Testis (tissue), 3 donors: ENCODE data around the gene MAGEA9B. TPM values are rescaled to one million over a fixed set of nuclear protein-coding genes. Genes with fewer than 3 reads are reported as not detected.
"Not testable (repeated sequence)": the region's sequence is repeated elsewhere in the genome, so short reads cannot be mapped to it uniquely, and the experiment has no call there.

Experiments used
- DNase-seq: peaks from one replicate; pipeline ENCODE4 v3.0.0-alpha.2; 2019
- H3K27ac ChIP-seq, 2 donors: fragments of 200-600 bp; sonication (generic); one replicate each; pipeline ENCODE4 v1.5.1; 2019
- H3K27me3 ChIP-seq: fragments of 200-600 bp; sonication (generic); one replicate; pipeline ENCODE4 v1.5.1; 2019
- H3K36me3 ChIP-seq: fragments of 200-600 bp; sonication (generic); one replicate; pipeline ENCODE4 v1.5.1; 2017; ENCODE audit warnings: low read depth; ENCODE audit errors: missing control alignments
- H3K4me1 ChIP-seq: fragments of 200-600 bp; sonication (generic); one replicate; pipeline ENCODE4 v1.5.1; 2019
- H3K4me3 ChIP-seq, 2 donors: fragments of 200-600 bp; sonication (generic); one replicate each; pipeline ENCODE4 v1.5.1; 2017 to 2019
- H3K9me3 ChIP-seq: fragments of 200-600 bp; sonication (generic); one replicate; pipeline ENCODE4 v1.5.1; 2017
- POLR2A ChIP-seq: fragments of 450-650 bp; IDR thresholded peaks from one replicate; pipeline ENCODE4 v1.6.1; 2017; ENCODE audit warnings: antibody characterized with exemption, mild to moderate bottlenecking, moderate library complexity
- WGBS, 2 donors: methylation state at CpG; one replicate each; pipeline ENCODE4 v1.1.5; 2018; 5-methylcytosine and 5-hydroxymethylcytosine counted together
- intact Hi-C: fragments of 100-400 bp; cut with DNase I; formaldehyde crosslinking; loops from one replicate; pipeline ENCODE4 v1.15.1; 2023; ENCODE audit warnings: low total_unique reads
- polyA plus RNA-seq: library from polyadenylated mRNA; stranded (reverse); fragments of 350-450 nt; fragmentation: Illumina TruSeq; extraction: RNeasy Lipid Tissue Mini Kit (QIAGEN cat#74804); gene quantifications from one replicate; pipeline ENCODE4 v1.2.3, GENCODE V29; 2014; ENCODE audit warnings: low read depth, low replicate concordance; ENCODE audit not compliant: insufficient read depth
- total RNA-seq, 2 donors: library from RNA; depleted of rRNA; stranded (reverse); fragments of >200 nt; gene quantifications; one replicate each; pipeline ENCODE4 v1.2.3, GENCODE V29; 2016
- TF ChIP-seq, protein P1 (sequence below), 3 experiments: fragments of 450-650 bp in 2 of 3; fragments of 200-600 bp in 1 of 3; sonication (generic) in 1 of 3; IDR thresholded peaks; one replicate each; pipeline ENCODE4 v1.5.1; 2016 to 2019; ENCODE audit warnings: antibody characterized with exemption in 3 of 3, mild to moderate bottlenecking in 2 of 3, moderate library complexity in 1 of 3

MAGEA9B gene
- total and polyA plus RNA-seq, 3 donors from 2014 or later: 11.0 to 24.6 (median 18.6) TPM

DNA sequence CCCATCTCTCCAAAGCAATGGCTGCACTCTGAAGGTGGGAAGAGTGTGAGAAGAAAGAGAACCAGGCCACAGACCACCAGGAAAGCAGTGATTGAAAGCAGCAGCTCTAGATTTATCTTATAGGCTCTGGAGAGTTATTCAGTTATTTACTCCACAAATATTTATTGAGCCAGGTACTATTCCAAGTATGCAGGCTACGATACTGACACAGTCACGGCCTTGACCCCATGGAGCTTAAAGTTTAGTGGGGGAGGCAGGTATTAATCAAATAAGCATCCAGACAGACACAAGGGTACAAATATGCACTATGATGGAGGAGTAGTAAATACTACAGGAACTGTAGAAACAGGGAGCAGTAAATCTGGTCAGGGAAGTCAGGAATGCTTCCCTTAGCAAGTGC is 41.5 kb upstream of the MAGEA9B start:
- H3K4me1 ChIP-seq: peaks cover 3% of the 10 kb centered on the region
- intact Hi-C loops: no loop called here
- no peak for DNase-seq
- no peak overlapping the region for H3K27ac ChIP-seq
- no peaks in the 10 kb centered on the region for H3K9me3 ChIP-seq
- WGBS, 2 donors: 58 to 66% methylated on average over 2 of the region's 2 CpGs
- no peaks in the 10 kb centered on the region for H3K27me3 ChIP-seq
- no peaks in the 10 kb centered on the region for H3K36me3 ChIP-seq
- H3K4me3 ChIP-seq: no peak overlapping the region
- TF ChIP-seq, protein P1, sequence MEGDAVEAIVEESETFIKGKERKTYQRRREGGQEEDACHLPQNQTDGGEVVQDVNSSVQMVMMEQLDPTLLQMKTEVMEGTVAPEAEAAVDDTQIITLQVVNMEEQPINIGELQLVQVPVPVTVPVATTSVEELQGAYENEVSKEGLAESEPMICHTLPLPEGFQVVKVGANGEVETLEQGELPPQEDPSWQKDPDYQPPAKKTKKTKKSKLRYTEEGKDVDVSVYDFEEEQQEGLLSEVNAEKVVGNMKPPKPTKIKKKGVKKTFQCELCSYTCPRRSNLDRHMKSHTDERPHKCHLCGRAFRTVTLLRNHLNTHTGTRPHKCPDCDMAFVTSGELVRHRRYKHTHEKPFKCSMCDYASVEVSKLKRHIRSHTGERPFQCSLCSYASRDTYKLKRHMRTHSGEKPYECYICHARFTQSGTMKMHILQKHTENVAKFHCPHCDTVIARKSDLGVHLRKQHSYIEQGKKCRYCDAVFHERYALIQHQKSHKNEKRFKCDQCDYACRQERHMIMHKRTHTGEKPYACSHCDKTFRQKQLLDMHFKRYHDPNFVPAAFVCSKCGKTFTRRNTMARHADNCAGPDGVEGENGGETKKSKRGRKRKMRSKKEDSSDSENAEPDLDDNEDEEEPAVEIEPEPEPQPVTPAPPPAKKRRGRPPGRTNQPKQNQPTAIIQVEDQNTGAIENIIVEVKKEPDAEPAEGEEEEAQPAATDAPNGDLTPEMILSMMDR (IDR thresholded peaks at IDR 0.05): no peak
- no peak for TF ChIP-seq POLR2A

DNA sequence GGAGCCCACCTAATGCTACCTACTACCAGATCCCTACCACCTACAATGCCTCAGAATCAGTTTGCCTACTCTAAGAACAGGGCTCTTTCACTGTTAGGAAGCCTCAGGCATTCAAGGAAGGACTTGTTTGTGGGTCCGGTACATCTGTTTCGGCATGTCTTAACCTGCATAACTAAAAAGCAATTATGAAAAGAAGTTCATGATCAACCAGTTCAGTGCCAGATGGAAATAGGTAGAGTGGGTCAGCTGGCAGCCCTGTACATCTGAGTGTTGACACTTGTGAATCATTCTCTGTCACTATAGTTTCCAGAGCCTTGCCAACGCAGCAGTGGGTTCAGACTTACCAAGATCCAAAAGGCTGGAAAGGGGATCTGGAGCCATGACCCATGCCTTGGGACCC is 41.0 kb upstream of the MAGEA9B start:
- Histone ChIP-seq H3K4me1 (peaks cover 3% of the 10 kb centered on the region), H3K36me3 (no peaks in the 10 kb centered on the region), H3K27ac (no peak overlapping the region), H3K27me3 (no peaks in the 10 kb centered on the region), H3K4me3 (no peak overlapping the region), H3K9me3 (no peaks in the 10 kb centered on the region)
- 91 to 100% methylated on average over 2 to 3 of the region's 3 CpGs for WGBS, 2 donors
- no peak for TF ChIP-seq POLR2A
- TF ChIP-seq, protein P1 (IDR thresholded peaks at IDR 0.05): no peak
- intact Hi-C loops: no loop called here
- no peak for DNase-seq

DNA sequence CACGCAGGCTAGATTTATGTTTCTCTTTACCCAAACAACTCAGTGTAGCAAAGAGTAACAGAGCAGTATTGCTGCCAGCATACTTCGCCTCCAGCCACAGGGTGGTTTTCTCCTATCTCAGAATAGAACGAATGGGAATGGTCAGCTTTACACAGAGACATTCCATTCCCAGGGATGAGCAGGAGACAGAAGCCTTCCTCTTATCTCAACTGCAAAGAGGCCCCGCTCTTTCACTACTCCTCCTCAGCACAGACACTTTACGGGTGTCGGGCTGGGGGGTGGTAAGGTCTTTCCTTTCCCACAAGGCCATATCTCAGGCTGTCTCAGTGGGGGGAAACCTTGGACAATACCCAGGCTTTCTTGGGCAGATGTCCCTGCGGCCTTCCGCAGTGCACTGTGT is 39.6 kb upstream of the MAGEA9B start:
- peak; percentile 58 for DNase-seq
- H3K36me3 ChIP-seq, H3K27ac ChIP-seq, H3K27me3 ChIP-seq, intact Hi-C loops, H3K9me3 ChIP-seq, H3K4me1 ChIP-seq, H3K4me3 ChIP-seq: not testable (repeated sequence)
- WGBS, 2 donors: 28 to 55% methylated on average over 6 to 8 of the region's 8 CpGs

DNA sequence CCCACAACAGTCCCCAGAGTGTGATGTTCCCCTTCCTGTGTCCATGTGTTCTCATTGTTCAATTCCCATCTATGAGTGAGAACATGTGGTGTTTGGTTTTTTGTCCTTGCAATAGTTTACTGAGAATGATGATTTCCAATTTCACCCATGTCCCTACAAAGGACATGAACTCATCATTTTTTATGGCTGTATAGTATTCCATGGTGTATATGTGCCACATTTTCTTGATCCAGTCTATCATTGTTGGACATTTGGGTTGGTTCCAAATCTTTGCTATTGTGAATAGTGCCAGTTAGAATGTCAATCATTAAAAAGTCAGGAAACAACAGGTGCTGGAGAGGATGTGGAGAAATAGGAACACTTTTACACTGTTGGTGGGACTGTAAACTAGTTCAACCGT is 32.4 kb upstream of the MAGEA9B start:
- H3K36me3 ChIP-seq, intact Hi-C loops, H3K27ac ChIP-seq, DNase-seq, H3K27me3 ChIP-seq, H3K4me3 ChIP-seq, H3K9me3 ChIP-seq, H3K4me1 ChIP-seq: not testable (repeated sequence)
- 100% methylated on average over 1 of the region's 1 CpG; no CpG with 5 or more reads in 1 of the 2 donors for WGBS, 2 donors

DNA sequence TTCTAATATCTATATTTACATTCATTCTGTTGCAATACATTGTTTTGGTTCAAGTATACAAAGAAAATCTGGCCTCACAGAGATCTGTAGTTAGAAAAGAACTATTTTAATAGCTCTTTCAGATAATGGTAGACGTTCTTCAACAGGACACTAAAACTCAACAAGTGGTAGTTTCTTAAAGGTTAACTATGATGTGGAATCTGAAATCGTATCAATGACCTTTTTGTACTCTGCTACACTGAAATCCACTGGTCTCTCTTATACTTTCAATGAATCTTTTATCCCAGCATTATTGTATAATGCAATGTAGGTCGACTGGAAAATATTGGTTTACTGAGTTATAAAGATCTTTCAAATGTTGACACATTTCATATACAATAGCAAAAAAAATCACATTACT is 31.6 kb upstream of the MAGEA9B start:
- Histone ChIP-seq H3K9me3 (no peaks in the 10 kb centered on the region), H3K27me3 (no peaks in the 10 kb centered on the region), H3K27ac (no peak overlapping the region), H3K4me1 (no peaks in the 10 kb centered on the region), H3K36me3 (no peaks in the 10 kb centered on the region), H3K4me3 (no peak overlapping the region)
- intact Hi-C loops: no loop called here
- DNase-seq: no peak
- TF ChIP-seq, protein P1 (IDR thresholded peaks at IDR 0.05): no peak
- no peak for TF ChIP-seq POLR2A
- 73 to 75% methylated on average over 3 of the region's 3 CpGs for WGBS, 2 donors

DNA sequence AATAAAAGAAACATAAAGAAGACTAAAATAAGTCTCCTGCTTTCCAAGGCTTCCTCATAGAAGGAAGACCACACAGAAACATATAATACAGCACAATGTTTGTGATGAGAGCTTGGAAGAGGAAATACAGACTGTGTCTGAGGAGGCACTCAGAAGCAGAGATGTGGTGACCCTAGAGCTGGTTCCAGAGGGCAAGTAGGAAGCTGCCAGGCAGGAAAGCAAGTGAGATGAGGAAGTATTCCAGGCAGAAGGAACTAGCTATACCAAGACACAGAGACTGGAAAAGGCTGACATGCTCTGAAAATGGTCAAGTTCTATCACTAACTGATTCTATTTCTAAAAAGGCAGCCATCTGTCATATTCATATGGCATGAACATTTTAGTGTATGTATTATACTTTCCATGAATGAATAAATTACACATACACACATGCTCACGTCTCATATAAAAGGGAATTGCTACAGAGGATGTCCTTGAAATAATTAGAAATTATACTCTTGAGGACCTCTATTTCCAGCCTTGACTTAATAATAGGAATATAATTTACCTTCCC is 24.4 kb upstream of the MAGEA9B start:
- TF ChIP-seq POLR2A: no peak
- TF ChIP-seq, protein P1 (IDR thresholded peaks at IDR 0.05): no peak
- Histone ChIP-seq H3K27ac (no peak overlapping the region), H3K4me3 (no peak overlapping the region), H3K4me1 (no peaks in the 10 kb centered on the region), H3K27me3 (no peaks in the 10 kb centered on the region), H3K9me3 (no peaks in the 10 kb centered on the region), H3K36me3 (no peaks in the 10 kb centered on the region)
- 53 to 58% methylated on average over 1 of the region's 1 CpG for WGBS, 2 donors
- intact Hi-C loops: no loop called here
- DNase-seq: no peak
